GM12872 (cell line): ENCODE data around the gene DSC2.

Experiments used
- CTCF ChIP-seq: IDR thresholded peaks from 3 replicates; pipeline ENCODE4 v1.5.1; 2011; ENCODE audit warnings: low read depth, mild to moderate bottlenecking, low read length, moderate library complexity; ENCODE audit not compliant: insufficient read depth

DSC2 gene

GRCh38 chr18:31093880-31094279 is 8.3 kb downstream of the DSC2 start:
- TF ChIP-seq CTCF, result no peak

GRCh38 chr18:31093294-31093693 is 8.9 kb downstream of the DSC2 start:
- no peak for TF ChIP-seq CTCF

GRCh38 chr18:31091350-31091749 is 10.9 kb downstream of the DSC2 start:
- no peak for TF ChIP-seq CTCF

GRCh38 chr18:31088532-31088931 is 13.7 kb downstream of the DSC2 start:
- TF ChIP-seq CTCF, result no peak

GRCh38 chr18:31079973-31080372 is 22.2 kb downstream of the DSC2 start:
- no peak for TF ChIP-seq CTCF

GRCh38 chr18:31077878-31078277 is 24.3 kb downstream of the DSC2 start:
- TF ChIP-seq CTCF, result no peak

- TF ChIP-seq CTCF, result no peak
Observed at GRCh38 chr18:31072175-31072574, 30.0 kb downstream of the DSC2 start.

GRCh38 chr18:31070206-31070605 is 32.0 kb downstream of the DSC2 start:
- TF ChIP-seq CTCF, result no peak
